GM12864 (cell line): ENCODE data around the gene VAV1.
"Not testable (repeated sequence)": the region's sequence is repeated elsewhere in the genome, so short reads cannot be mapped to it uniquely, and the experiment has no call there.

Source experiments
- DNase-seq: peaks from one replicate; pipeline ENCODE4 v3.0.0-alpha.2; 2011; ENCODE audit warnings: low read depth
- H3K4me3 ChIP-seq: 2 replicates; pipeline ENCODE4 v1.5.1; 2011; ENCODE audit warnings: mild to moderate bottlenecking, low read depth, low read length, control low read depth
- CTCF ChIP-seq: IDR thresholded peaks from 2 replicates; pipeline ENCODE4 v1.5.1; 2011; ENCODE audit warnings: low read depth, mild to moderate bottlenecking, moderate library complexity, low read length, control low read depth, inconsistent platforms; ENCODE audit errors: missing control alignments

Gene VAV1

GRCh38 chr19:6765738-6766356, 6.7 kb upstream of the VAV1 start:
- DNase-seq, result no peak
- peak overlapping the region; percentile 63 for H3K4me3 ChIP-seq
- no peak for TF ChIP-seq CTCF

GRCh38 chr19:6766357-6767080, 6.0 kb upstream of the VAV1 start:
- H3K4me3 ChIP-seq, result peak overlapping the region; percentile 63
- DNase-seq, result no peak
- TF ChIP-seq CTCF, result no peak

- H3K4me3 ChIP-seq, result peak overlapping the region; percentile 63
- no peak for TF ChIP-seq CTCF
- no peak for DNase-seq
These were observed 5.5 kb upstream of the VAV1 start for GRCh38 chr19:6767081-6767356.

- peak; percentile 90 for DNase-seq
- H3K4me3 ChIP-seq, result peak within 1 kb of the TSS; percentile 63
- no peak for TF ChIP-seq CTCF
These were observed 4.9 kb upstream of the VAV1 start, which contains the start of gene SH2D3A for GRCh38 chr19:6767357-6768235. SH2D3A (minus strand) TSS chr19:6767435; CDS start chr19:6763748, 3,687 bp downstream.

- DNase-seq, result no peak
- peak overlapping the region; percentile 63 for H3K4me3 ChIP-seq
- TF ChIP-seq CTCF, result no peak
These were observed 4.2 kb upstream of the VAV1 start for GRCh38 chr19:6768236-6768785.

- H3K4me3 ChIP-seq, result no peak overlapping the region
- no peak for DNase-seq
- TF ChIP-seq CTCF, result peak; percentile 50
These were observed 3.4 kb upstream of the VAV1 start for GRCh38 chr19:6769006-6769619.

GRCh38 chr19:6771648-6772027, 870 bp upstream of the VAV1 start:
- not testable (repeated sequence) for DNase-seq, H3K4me3 ChIP-seq
